ENCODE data around the gene KRTAP3-2. TPM values are rescaled to one million over a fixed set of nuclear protein-coding genes. Genes with fewer than 3 reads are reported as not detected.

The KRTAP3-2 gene
- total RNA-seq, 1 donor = not detected

GRCh38 chr17:40950176-40950575, 49.5 kb downstream of the KRTAP3-2 start:
- DNase-seq (ENCODE audit: low read depth) = no peak
- no peak overlapping the region for H3K4me3 ChIP-seq (ENCODE audit: low read depth, low read length)
- TF ChIP-seq, protein P1, sequence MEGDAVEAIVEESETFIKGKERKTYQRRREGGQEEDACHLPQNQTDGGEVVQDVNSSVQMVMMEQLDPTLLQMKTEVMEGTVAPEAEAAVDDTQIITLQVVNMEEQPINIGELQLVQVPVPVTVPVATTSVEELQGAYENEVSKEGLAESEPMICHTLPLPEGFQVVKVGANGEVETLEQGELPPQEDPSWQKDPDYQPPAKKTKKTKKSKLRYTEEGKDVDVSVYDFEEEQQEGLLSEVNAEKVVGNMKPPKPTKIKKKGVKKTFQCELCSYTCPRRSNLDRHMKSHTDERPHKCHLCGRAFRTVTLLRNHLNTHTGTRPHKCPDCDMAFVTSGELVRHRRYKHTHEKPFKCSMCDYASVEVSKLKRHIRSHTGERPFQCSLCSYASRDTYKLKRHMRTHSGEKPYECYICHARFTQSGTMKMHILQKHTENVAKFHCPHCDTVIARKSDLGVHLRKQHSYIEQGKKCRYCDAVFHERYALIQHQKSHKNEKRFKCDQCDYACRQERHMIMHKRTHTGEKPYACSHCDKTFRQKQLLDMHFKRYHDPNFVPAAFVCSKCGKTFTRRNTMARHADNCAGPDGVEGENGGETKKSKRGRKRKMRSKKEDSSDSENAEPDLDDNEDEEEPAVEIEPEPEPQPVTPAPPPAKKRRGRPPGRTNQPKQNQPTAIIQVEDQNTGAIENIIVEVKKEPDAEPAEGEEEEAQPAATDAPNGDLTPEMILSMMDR (IDR thresholded peaks at IDR 0.05; ENCODE audit: insufficient read depth, low read length) = no peak

DNA sequence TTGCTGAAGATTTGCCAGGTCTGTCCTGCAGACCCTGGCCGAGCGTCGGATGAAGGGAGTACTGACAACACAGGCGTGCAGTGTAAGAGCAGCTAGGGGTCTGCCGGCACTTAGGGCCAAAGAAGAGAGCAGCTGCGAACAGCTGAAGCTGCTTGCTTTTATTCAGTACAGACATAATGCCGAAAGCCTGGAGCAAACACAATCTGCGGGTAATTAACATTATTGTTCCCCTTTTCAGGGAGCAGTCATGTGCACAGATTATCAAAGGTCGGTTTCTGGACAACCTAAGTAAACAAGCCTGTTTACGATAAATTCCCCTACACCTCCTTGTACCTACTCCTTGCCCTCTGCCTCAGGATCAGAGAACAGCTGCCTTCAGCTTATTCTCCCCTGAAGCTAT, 50.3 kb downstream of the KRTAP3-2 start:
- TF ChIP-seq, protein P1 (IDR thresholded peaks at IDR 0.05; ENCODE audit: insufficient read depth, low read length) = no peak
- no peak for DNase-seq (ENCODE audit: low read depth)

More for the DNA sequence above, 50.3 kb downstream of the KRTAP3-2 start:
- H3K4me3 ChIP-seq (ENCODE audit: low read depth, low read length) = no peak overlapping the region

Small RNA genes within 50 kb of the gene (small RNA-seq; reads per million reads assigned to genes)
- not detected for gene KRTAP3-4P

Other genes with a start within 250 kb of the KRTAP3-2 start
- gene KRT25, start 244.6 kb downstream of the KRTAP3-2 start, total RNA-seq (ENCODE audit: low replicate concordance) = not detected in 2 replicates
- gene KRT26, start 227.7 kb downstream of the KRTAP3-2 start, total RNA-seq (ENCODE audit: low replicate concordance) = not detected in 2 replicates
- gene KRT27, start 217.4 kb downstream of the KRTAP3-2 start, total RNA-seq (ENCODE audit: low replicate concordance) = not detected in 2 replicates
- not detected in 2 replicates for gene KRT28, start 199.9 kb downstream of the KRTAP3-2 start, total RNA-seq (ENCODE audit: low replicate concordance)
- gene KRT10, start 177.3 kb downstream of the KRTAP3-2 start, total RNA-seq (ENCODE audit: low replicate concordance) = 12.2 TPM in 1 of 2 replicates, not detected in the other
- gene KRT12, start 132.7 kb downstream of the KRTAP3-2 start, total RNA-seq (ENCODE audit: low replicate concordance) = not detected in 2 replicates
- not detected in 2 replicates for gene KRT20, start 114.7 kb downstream of the KRTAP3-2 start, total RNA-seq (ENCODE audit: low replicate concordance)
- gene KRT23, start 62.3 kb downstream of the KRTAP3-2 start, total RNA-seq (ENCODE audit: low replicate concordance) = not detected in 2 replicates
- gene KRT39, start 33.0 kb downstream of the KRTAP3-2 start, total RNA-seq (ENCODE audit: low replicate concordance) = not detected in 2 replicates
- gene KRT40, start 15.6 kb downstream of the KRTAP3-2 start, total RNA-seq (ENCODE audit: low replicate concordance) = not detected in 2 replicates
- not detected in 2 replicates for gene KRTAP3-3, start 5.7 kb downstream of the KRTAP3-2 start, total RNA-seq (ENCODE audit: low replicate concordance)
- gene KRTAP3-1, start 9.2 kb upstream of the KRTAP3-2 start, total RNA-seq (ENCODE audit: low replicate concordance) = not detected in 2 replicates
- 1.4 TPM in 1 of 2 replicates, not detected in the other for gene KRTAP1-5, start 27.3 kb upstream of the KRTAP3-2 start, total RNA-seq (ENCODE audit: low replicate concordance)
- not detected in 2 replicates for gene KRTAP1-4, start 30.3 kb upstream of the KRTAP3-2 start, total RNA-seq (ENCODE audit: low replicate concordance)
- gene KRTAP1-3, start 35.0 kb upstream of the KRTAP3-2 start, total RNA-seq (ENCODE audit: low replicate concordance) = not detected in 2 replicates
- gene KRTAP1-1, start 41.5 kb upstream of the KRTAP3-2 start, total RNA-seq (ENCODE audit: low replicate concordance) = not detected in 2 replicates
- gene KRTAP2-1, start 47.4 kb upstream of the KRTAP3-2 start, total RNA-seq (ENCODE audit: low replicate concordance) = not detected in 2 replicates
- not detected in 2 replicates for gene KRTAP2-2, start 55.3 kb upstream of the KRTAP3-2 start, total RNA-seq (ENCODE audit: low replicate concordance)
- not detected in 2 replicates for gene KRTAP2-3, start 60.2 kb upstream of the KRTAP3-2 start, total RNA-seq (ENCODE audit: low replicate concordance)
- not detected in 2 replicates for gene KRTAP2-4, start 66.0 kb upstream of the KRTAP3-2 start, total RNA-seq (ENCODE audit: low replicate concordance)
- gene KRTAP4-7, start 84.2 kb upstream of the KRTAP3-2 start, total RNA-seq (ENCODE audit: low replicate concordance) = not detected in 2 replicates
- not detected in 2 replicates for gene KRTAP4-8, start 98.2 kb upstream of the KRTAP3-2 start, total RNA-seq (ENCODE audit: low replicate concordance)
- not detected in 2 replicates for gene KRTAP4-16, start 102.3 kb upstream of the KRTAP3-2 start, total RNA-seq (ENCODE audit: low replicate concordance)
- not detected in 2 replicates for gene KRTAP4-9, start 105.5 kb upstream of the KRTAP3-2 start, total RNA-seq (ENCODE audit: low replicate concordance)
- gene KRTAP4-11, start 118.5 kb upstream of the KRTAP3-2 start, total RNA-seq (ENCODE audit: low replicate concordance) = not detected in 2 replicates
- not detected in 2 replicates for gene KRTAP4-12, start 124.3 kb upstream of the KRTAP3-2 start, total RNA-seq (ENCODE audit: low replicate concordance)
- gene KRTAP4-6, start 140.6 kb upstream of the KRTAP3-2 start, total RNA-seq (ENCODE audit: low replicate concordance) = not detected in 2 replicates
- gene KRTAP4-5, start 149.9 kb upstream of the KRTAP3-2 start, total RNA-seq (ENCODE audit: low replicate concordance) = not detected in 2 replicates
- not detected in 2 replicates for gene KRTAP4-4, start 160.8 kb upstream of the KRTAP3-2 start, total RNA-seq (ENCODE audit: low replicate concordance)
- not detected in 2 replicates for gene KRTAP4-3, start 168.3 kb upstream of the KRTAP3-2 start, total RNA-seq (ENCODE audit: low replicate concordance)
- gene KRTAP4-2, start 178.3 kb upstream of the KRTAP3-2 start, total RNA-seq (ENCODE audit: low replicate concordance) = not detected in 2 replicates
- not detected in 2 replicates for gene KRTAP4-1, start 185.0 kb upstream of the KRTAP3-2 start, total RNA-seq (ENCODE audit: low replicate concordance)
- not detected in 2 replicates for gene KRTAP9-1, start 190.0 kb upstream of the KRTAP3-2 start, total RNA-seq (ENCODE audit: low replicate concordance)
- not detected in 2 replicates for gene KRTAP9-2, start 226.7 kb upstream of the KRTAP3-2 start, total RNA-seq (ENCODE audit: low replicate concordance)
- gene KRTAP9-3, start 232.5 kb upstream of the KRTAP3-2 start, total RNA-seq (ENCODE audit: low replicate concordance) = not detected in 2 replicates
- gene KRTAP9-8, start 238.1 kb upstream of the KRTAP3-2 start, total RNA-seq (ENCODE audit: low replicate concordance) = not detected in 2 replicates
- not detected in 2 replicates for gene KRTAP9-4, start 249.8 kb upstream of the KRTAP3-2 start, total RNA-seq (ENCODE audit: low replicate concordance)

All from fibroblast of the aortic adventitia (primary cell).